Glomerular endothelial cell (primary cell): ENCODE measurements around the gene SPCS3. TPM values are rescaled to one million over a fixed set of nuclear protein-coding genes. Genes with fewer than 3 reads are reported as not detected.
"Not testable (repeated sequence)": the region's sequence is repeated elsewhere in the genome, so short reads cannot be mapped to it uniquely, and the experiment has no call there.

ENCODE experiments used
- DNase-seq: peaks from one replicate; pipeline ENCODE4 v3.0.0-alpha.2; 2011; ENCODE audit warnings: low read depth, low spot score; ENCODE audit errors: extremely low read depth
- total RNA-seq: library from RNA; depleted of rRNA; stranded (reverse); fragments of >200 nt; gene quantifications from 2 replicates; pipeline ENCODE4 v1.2.3, GENCODE V29; 2015

The SPCS3 gene
- total RNA-seq, 1 donor from 2014 or later, result 84.8 TPM

DNA sequence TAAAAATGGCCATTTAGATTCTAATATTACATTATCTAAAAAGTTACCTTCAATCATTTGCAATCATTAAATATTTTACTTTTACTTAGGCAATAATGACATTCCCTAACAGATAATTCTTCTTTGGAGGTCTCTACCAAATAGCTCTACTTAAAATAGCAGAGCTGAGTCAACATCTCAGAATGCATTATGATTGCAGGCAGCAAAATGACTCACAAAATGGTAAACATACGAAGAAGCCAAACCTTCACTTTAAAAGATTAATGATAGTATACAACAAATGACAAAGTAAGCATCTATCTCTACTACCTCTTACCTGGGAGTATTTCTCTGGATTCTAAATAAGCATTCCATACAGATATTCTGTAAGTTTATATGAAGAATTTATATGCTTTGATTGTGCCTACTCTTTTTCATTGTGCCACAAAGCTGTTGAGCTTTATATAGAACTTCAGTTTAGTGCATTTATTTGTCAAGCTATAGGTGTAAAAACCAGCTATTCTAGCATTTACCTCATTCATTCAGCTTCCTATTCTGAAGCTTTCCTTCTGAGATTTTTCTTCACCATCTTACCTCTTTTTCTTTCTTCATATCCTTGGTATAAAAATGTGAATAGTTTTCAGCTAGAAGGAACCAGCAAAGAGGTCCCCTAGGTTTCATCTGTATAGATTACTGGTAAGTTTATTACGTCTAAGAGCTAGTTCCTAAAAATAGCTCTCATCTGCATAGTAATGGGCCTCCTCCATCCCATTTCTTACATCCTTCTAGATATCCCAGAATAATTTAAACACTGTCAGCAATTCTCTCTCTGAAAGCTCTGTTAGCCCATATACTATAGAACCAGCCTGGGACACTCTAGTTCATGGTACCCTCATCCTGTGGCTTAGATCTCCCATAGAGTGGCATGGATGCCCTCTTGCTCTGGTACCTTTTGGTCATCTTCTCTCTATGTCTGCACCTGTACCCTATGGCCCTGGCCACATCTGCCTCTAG is 17.2 kb upstream of the SPCS3 start:
- no peak for DNase-seq

DNA sequence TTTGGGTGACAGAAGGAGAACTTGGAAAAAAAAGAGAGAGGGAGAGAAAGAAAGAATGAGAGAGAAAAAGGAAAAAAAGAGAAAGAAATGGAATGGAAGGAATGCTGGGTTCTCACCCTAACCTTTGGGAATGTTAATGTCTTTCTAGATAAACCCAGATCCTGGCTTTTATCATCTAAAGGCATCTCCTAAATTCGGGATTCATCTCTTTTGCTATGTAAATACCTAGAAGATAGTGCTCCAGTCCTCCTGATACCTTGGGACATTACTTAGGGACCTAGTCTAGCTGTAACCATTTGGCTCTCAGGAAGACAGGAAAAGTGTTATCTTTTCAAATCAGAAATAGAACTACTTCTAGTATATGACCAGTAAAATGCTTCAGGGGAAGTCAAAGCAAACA is 15.8 kb upstream of the SPCS3 start:
- DNase-seq, result no peak

DNA sequence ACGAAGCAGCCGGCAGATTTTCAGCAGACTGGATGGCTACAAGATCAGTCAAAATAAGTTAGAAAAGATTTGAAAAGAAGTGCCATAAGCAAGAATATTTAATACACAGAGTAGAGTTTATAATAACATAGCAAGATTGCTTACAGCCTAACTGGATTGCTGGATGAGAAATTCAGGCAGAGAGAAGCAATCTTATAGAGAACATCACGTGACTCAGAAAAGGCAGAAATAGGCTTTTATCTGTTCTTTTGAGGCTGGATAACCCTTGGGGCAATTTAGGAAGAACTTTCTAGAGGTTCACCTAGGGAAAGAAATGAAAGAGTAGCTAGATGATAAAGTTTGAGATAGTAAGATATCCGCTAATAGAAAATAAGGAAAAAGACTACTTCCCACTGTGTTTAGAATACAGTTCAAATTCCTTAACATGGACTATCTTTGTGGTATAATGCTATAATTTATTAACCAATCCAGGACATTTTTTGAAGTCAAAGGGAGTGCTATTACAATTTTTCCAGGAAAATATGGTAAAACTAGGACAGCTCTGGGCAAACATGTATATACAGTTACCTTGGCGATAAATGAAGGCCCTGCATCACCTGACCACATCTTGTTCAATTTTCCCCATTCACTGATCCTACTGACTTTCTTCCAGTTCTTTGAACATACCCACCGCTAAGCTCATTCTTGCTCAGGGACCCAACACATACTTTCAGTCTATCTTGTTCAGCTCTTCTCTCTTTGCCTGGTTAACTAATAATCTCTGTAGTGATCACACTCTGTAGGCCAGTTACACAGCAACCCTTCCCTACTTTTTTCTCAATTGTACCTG is 12.7 kb upstream of the SPCS3 start:
- no peak for DNase-seq

DNA sequence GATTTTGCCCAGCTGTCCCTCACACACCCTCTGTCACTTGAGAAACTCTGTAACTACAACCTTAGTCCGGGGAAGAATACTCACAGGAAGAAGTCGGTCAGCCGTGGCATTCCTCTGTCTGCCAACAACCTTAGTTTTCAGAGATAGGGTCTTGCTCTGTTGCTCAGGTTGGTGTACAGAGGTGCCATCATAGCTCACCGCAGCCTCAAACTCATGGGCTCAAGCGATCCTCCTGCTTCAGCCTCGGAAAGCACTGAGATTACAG is 12.2 kb upstream of the SPCS3 start:
- no peak for DNase-seq

DNA sequence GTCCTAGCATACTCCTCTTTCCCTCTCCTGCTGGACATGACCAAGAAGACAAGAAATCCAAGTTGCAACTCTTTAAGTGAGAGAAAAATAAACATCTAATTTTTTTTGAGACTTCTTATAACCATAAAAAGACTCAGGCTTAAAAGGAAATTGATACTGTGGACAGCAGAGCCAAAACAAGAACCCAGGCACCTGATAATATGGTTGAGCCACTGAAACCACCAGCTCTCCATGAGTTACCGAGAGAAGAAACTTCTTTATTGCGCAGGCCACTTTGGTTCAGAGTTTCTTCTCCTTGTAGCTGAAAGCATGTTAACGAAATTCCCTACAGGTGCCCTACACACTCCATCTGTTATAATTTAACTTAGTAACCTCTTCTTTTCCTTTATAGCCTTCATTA is 11.3 kb upstream of the SPCS3 start:
- no peak for DNase-seq

DNA sequence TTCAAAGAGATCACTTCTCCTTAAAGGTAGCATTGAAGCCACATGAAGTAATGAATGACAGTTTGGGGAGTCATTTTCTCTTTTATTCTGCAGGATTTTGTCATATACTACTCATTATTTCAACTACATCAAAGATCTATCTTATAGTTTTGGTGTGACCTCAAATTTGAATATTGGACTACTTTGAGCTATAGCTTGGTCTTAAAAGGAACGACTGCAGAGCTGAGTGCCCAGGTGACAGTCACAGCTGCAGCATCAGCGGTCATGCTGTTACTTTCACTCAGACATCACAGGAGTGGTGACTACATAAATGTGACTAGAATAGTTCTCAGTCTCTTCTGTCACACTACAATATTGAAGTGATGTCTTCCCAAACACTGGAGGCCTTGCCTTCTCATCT is 10.7 kb upstream of the SPCS3 start:
- DNase-seq, result no peak

DNA sequence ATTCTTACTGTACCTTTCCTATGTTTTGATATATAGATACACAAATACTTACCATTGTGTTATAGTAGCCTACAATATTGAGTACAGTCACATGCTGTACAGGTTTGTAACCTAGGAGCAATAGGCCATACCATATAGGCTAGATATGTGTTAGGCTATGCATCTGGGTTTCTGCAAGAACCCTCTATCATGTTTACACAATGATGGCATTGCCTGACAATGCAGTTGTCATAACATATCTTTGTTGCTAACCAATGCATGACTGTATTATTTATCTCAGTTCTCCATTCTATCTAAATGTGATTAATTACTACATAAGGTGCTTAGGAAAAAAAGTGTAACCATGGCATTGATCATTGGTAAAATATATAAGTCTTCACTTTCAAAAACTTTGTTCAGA is 10.0 kb upstream of the SPCS3 start:
- DNase-seq, result no peak

DNA sequence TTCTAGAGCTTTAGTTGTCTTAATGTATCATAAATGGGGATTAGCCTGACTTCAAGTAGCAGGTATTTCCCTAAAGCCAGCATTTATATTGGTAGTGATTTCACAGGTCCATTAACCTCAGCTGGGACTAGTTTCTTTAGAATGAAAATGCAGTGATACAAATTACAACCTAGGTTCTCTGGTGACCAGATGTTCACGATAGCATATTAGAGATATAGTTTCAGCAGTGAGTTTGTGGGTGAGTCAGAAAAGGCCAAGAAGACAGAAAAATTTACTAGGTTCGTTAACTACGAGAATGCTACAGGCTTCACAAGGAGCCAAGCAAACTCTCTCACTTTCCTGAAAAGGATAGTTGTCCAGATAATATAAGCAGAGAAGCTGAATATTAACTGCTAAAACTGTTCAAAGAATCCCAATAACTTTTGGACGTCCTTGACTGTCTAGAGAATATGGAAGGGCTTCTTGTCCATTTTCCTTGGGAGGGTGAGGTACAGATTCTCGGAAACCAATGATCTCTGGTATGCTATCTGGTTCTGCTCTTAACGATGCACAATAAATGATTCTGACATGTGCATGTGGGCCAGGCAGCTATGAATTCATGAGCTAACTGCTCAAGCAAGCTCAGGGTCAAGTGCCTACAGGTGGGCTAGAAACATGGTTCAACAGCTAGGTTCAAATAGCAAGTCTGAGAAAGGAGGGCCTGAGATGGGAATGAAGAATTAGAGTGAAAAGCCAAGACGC is 6.0 kb upstream of the SPCS3 start:
- DNase-seq, result no peak

DNA sequence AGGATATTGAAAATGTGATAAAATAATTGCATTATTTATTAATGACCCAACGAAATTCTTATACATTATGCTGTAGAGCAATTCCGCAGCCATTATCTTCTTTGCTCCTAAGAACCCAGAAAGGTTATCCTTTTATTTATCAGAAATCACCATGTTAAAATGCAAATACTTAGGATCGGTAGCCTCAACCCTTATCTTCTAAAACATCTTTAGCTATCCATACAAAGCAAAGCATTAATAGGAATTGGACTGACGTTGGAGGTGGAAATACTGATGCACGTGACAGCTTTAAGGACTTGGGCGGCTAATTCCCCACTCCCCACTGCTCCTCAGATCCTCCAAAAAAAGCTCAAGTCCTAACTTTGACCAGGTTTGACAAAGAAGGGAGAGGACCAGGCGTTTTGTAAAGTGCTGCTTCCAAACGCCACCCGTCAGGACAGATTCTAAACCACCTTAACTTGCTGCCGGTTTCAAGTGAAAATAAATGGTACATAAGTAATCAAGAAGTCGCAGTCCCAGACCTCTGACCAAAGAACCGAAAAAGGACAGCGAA is 539 bp upstream of the SPCS3 start:
- DNase-seq, result no peak

DNA sequence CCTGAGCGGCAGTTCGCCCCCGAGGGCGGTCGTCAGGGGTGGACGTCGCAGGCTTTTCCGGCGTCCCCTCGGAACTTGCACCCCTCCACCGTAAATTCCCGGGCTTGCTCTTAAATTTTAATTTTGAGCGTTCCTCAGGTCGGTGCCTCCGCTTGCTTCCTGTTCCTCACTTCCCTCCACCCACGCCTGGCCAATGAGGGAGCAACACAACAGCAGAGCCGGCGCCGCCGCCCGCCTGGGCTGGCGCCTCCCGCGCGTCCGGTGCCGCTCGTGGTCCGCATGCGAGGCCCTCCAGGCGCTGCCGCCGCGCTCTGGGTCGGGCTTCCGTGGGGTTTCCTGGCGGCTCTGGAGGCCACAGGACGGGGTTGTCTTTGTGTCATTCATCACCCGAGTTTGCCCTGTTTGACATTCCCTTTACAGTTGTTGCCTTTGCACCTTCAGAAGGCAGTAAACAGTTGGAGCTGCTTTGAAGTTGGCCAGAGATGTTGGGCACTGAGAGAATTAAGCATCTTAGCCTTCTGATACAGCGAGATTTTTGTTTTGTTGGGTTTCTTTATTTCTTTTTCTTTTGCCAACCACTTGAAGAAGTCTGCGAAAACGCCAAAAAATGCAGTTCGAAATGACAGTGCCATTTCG is 692 bp downstream of the SPCS3 start:
- DNase-seq, result no peak

DNA sequence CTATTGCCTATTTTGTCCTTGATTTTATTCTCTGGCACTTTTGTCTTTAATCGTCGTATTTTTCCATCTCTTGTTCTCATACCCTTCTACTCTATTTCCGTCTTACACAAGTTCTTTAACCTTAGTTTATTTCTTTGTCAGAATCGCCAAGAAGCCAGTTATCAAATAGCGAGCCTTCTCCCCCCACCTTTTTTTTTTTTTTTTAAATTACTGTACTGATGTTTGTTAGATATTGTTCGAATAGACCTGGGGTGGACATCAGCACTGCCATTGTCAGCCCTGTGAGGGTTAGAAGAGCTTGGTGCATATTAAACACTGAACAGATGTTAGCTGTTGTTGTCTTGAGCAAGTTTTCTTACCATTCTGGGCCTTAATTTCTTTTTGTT is 1.2 kb downstream of the SPCS3 start:
- DNase-seq, result no peak

DNA sequence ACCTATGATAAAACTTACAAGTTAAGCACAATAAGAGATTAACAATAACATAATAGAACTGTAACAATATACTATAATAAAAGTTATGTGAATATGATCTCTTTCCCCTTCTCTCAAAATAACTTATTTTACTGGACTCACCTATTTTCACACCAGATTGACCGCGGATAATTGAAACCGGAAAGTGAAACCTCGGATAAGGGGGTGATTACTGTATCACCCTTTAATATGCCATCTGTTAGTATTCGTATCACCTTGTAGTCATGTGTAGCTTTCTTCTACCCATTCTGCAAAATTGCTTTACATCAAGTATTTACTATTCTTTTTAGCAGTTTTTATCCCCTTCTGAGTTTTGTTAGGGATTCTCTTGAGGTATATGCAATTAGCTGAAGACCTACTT is 1.8 kb downstream of the SPCS3 start:
- DNase-seq, result no peak

DNA sequence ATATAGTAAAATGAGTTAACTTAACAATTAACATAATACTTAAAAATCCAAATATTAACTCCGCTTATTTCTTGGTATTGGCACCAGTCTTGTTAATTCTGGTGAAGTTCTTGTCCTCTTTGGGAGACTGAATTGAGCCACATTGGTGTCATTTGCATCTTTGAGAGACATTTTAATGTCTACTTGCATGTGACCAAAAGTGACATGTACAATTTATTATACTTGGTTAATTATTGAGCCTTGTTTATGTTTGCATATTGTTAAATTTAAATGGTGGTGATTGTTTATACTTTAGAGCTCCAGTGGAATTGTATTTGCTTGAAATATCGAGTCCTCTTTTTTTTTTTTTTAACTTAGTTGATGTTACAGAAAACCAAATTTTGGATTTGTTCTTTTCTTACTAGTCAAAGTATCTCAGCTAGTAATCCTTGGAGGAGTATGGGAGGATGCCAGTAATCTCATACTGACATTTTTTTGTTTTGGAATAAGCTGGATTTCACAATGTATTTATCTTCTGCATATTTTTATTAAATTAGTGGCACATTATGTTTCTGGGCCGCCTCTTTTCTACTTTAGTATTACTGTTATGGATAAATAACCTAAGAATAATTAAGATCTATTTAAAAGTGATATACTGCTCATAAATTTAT is 3.9 kb downstream of the SPCS3 start:
- DNase-seq, result no peak

DNA sequence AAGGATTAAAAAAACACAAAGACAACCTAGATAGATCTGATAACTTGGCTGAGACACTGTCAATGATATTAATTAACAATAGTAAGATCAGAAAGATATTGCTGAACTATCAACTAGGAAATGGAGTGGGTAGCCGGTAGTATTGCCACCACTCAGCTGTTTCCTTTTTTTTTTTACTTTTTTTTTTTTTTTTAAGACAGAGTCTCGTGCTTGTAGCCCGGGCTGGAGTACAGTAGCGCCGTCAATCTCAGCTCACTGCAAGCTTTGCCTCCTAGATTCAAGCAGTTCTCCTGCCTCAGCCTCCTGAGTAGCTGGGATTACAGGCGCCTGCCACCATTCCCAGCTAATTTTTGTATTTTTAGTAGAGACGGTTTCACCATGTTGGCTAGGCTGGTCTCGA is 5.1 kb downstream of the SPCS3 start:
- not testable (repeated sequence) for DNase-seq

DNA sequence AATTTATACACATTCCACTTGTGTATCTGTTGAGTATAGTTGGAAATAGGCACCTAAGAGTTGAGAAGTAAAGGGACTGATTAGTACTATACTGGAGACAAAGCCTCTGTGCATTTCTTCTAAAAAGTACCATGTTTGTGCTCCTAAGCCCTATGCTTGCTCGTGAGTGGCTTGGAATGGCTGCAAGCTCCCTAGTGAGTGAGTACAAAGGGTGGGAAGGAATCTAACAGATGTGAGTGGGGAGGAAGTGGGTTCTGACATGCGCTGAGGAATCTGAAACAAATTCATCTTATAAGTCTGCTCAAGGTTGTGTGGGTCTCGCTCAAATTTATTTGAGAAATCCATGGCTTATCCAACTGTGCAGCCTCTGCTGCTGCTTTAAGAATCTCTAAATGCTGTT is 13.3 kb downstream of the SPCS3 start:
- DNase-seq, result no peak

DNA sequence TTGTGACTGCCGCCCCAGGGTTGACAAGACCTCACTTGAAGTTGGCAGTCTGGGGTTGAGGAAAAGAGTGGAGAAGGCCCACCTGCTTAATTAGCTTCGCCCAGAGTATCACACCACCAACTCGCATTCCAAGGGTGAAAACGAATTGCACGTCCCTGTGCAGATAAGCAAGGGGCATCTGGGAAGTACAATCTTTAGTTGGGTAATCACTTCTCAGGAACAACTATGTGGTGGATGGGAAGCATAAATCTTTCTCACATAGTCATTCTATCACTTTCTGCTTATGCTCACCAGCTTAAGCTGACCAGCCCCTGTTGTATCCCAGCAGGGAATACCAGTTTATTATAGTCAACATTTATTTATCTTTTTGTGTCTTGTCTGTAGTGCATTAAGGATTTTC is 14.3 kb downstream of the SPCS3 start:
- DNase-seq, result no peak

DNA sequence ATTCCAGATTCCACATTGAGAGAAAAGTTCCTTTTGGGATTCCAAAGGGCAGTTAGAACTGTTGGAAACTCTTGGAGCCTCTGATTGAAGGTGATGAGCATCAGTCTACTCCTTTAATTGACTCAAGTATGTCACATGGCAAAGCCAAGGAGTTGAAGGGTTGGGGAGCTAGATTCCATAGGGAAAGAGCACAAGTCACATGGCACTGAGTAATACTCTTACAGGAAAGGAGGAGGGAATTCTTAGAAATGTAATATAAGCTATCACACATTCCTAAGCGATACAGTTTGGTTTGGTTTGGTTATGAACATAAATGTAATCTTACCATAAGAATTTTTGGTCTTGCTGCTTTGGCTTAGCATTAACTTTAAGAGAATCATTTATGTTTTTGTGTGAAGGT is 15.7 kb downstream of the SPCS3 start:
- DNase-seq, result no peak

DNA sequence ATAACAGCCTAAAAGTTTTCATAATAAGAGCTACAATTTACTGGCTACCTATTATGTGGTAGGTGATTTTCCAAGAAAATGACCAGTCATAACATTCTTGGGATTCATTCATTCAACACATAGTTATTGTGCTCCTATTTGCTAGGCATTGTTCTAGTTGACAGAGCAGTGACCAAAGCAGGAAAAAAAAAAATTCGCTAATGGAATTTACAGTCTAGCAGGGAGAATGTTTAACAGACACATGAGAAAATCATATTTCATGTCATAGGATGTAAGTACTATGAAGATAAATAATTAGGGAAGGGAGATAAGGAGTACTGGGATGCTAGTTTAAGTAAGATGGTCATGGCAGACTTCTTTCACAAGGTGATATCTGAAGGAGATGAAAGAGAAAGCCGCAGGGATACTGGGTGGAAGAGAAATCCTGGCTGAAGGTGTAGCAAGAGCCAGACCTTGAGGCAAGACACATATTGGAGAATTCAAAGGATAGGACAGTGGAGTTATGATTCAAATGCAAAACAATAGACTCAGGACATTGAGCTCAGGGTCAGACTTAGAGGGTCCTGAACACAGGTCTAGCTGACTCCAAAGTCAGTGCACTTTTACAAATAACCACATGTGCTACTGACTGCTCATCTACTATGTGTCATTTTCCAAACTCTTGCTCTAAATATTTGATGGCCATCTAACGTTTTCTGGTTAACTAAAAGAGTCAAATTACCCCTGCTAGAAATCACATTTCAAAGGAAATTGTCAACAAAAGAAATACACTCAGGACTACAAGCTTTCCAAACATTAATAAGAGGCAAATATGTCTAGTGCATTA is 20.4 kb downstream of the SPCS3 start:
- DNase-seq, result no peak
